Naive thymus-derived CD4-positive, alpha-beta T cell (primary cell): Measurements from ENCODE around the gene AMBN. TPM values are rescaled to one million over a fixed set of nuclear protein-coding genes. Genes with fewer than 3 reads are reported as not detected.

ENCODE experiments used
- ATAC-seq: fragments of 150-1000 bp; cut with Tn5 transposase; 2 replicates; pipeline ENCODE4 v1.10.0; 2021; ENCODE audit warnings: mild to moderate bottlenecking, moderate library complexity
- CTCF ChIA-PET: fragments of 350-600 bp; sonication (Branson Sonifier 250); formaldehyde crosslinking; loops from one replicate; lab custom pipeline; 2021; ENCODE audit warnings: antibody characterized with exemption; lab: Charles Lee
- POLR2A ChIA-PET: fragments of 350-600 bp; sonication (Branson Sonifier 250); formaldehyde crosslinking; loops from one replicate; lab custom pipeline; 2021; ENCODE audit warnings: antibody characterized with exemption, inconsistent platforms; lab: Charles Lee
- DNase-seq, 9 donors: peaks; one replicate each; pipeline versions ENCODE4 v3.0.0 to v3.0.0-alpha.2; 2020 to 2022; ENCODE audit warnings: mixed read lengths in 1 of 9
- H3K27ac ChIP-seq: one replicate; pipeline ENCODE4 v1.7.0; 2013; ENCODE audit warnings: mild to moderate bottlenecking, low read depth, low read length, moderate library complexity
- H3K27me3 ChIP-seq, 2 donors: one replicate each; pipeline ENCODE4 v1.7.0; 2013; ENCODE audit warnings: low read length in 2 of 2, mild to moderate bottlenecking in 2 of 2, moderate library complexity in 2 of 2; ENCODE audit not compliant: control insufficient read depth in 2 of 2, insufficient read depth in 2 of 2
- H3K36me3 ChIP-seq, 3 experiments: 1 replicate in 2 of 3; 2 replicates in 1 of 3; pipeline ENCODE4 v1.7.0; 2013; ENCODE audit warnings: low read length in 3 of 3, mild to moderate bottlenecking in 3 of 3, moderate library complexity in 1 of 3; ENCODE audit not compliant: insufficient read depth in 3 of 3, control insufficient read depth in 2 of 3
- H3K4me1 ChIP-seq, 2 donors: one replicate each; pipeline ENCODE4 v1.7.0; 2013; ENCODE audit warnings: low read length in 2 of 2, mild to moderate bottlenecking in 2 of 2, moderate library complexity in 1 of 2; ENCODE audit not compliant: control insufficient read depth in 2 of 2, insufficient read depth in 2 of 2
- H3K4me3 ChIP-seq: 2 replicates; pipeline ENCODE4 v1.7.0; 2013; ENCODE audit warnings: mild to moderate bottlenecking, low read length
- H3K9me3 ChIP-seq, 3 experiments: 1 replicate in 2 of 3; 2 replicates in 1 of 3; pipeline ENCODE4 v1.7.0; 2013; ENCODE audit warnings: low read length in 3 of 3; ENCODE audit not compliant: control insufficient read depth in 2 of 3
- H3K27ac Mint-ChIP-seq, 9 donors: one replicate each; pipeline ENCODE4 v1.8.0; 2020 to 2022; ENCODE audit warnings: mixed read lengths in 9 of 9, mild to moderate bottlenecking in 8 of 9, moderate library complexity in 5 of 9, inconsistent platforms in 2 of 9
- H3K27me3 Mint-ChIP-seq, 5 donors: one replicate each; pipeline ENCODE4 v1.8.0; 2021 to 2022; ENCODE audit warnings: mixed read lengths in 5 of 5, mild to moderate bottlenecking in 1 of 5
- H3K36me3 Mint-ChIP-seq, 5 donors: one replicate each; pipeline ENCODE4 v1.8.0; 2020 to 2022; ENCODE audit warnings: mixed read lengths in 5 of 5, mild to moderate bottlenecking in 3 of 5, inconsistent platforms in 1 of 5
- H3K4me1 Mint-ChIP-seq, 7 donors: one replicate each; pipeline ENCODE4 v1.8.0; 2020 to 2022; ENCODE audit warnings: mixed read lengths in 7 of 7, mild to moderate bottlenecking in 3 of 7, inconsistent platforms in 1 of 7
- H3K4me3 Mint-ChIP-seq, 10 donors: one replicate each; pipeline ENCODE4 v1.8.0; 2020 to 2022; ENCODE audit warnings: mild to moderate bottlenecking in 10 of 10, mixed read lengths in 10 of 10, moderate library complexity in 6 of 10, inconsistent platforms in 2 of 10
- H3K9me3 Mint-ChIP-seq, 11 donors: one replicate each; pipeline ENCODE4 v1.8.0; 2020 to 2022; ENCODE audit warnings: mixed read lengths in 11 of 11, mild to moderate bottlenecking in 4 of 11, inconsistent platforms in 1 of 11, moderate library complexity in 1 of 11
- intact Hi-C, 2 donors: fragments of 100-400 bp; cut with micrococcal nuclease; formaldehyde crosslinking; loops; one replicate each; pipeline ENCODE4 v1.15.1; 2023
- polyA plus RNA-seq, 2 donors: library from polyadenylated mRNA; unstranded; fragments of 300-500 nt; fragmentation: Illumina TruSeq; gene quantifications; one replicate each; pipeline ENCODE4 v1.2.3, GENCODE V29; 2021
- total RNA-seq, 6 experiments: library from RNA in 5 of 6; stranded (reverse) in 5 of 6; gene quantifications; 1 replicate in 5 of 6; 2 replicates in 1 of 6; pipeline ENCODE4 v1.2.3 and lab custom pipeline; 2021 to 2026

The AMBN gene
- total and polyA plus RNA-seq, 7 experiments from 2014 or later, result not detected

DNA sequence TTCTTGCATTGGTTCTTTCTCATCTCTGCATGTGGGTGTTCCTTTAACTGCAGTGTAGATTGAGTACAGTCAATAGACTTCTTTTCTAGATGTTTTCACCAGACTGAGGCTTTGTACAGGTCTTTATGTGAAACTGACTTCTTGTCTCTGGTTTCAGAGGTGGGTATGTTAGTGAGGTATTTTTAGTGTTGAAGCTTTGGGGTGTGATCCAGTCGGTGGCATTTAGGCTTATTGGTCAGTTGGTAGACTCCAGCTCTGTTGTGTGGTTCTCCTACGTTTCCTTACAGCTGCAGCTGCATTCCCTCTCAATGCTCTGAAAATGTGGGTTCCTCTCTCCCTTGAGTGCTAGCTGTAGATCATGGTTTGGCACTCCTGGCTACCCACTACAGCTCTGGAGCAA, 21.3 kb upstream of the AMBN start:
- H3K27ac ChIP-seq, result no peak overlapping the region
- DNase-seq (no peak), ATAC-seq (no peak)
- no peak overlapping the region for H3K4me3 Mint-ChIP-seq
- ChIA-PET POLR2A (no interaction called here), CTCF (no interaction called here)
- no peak overlapping the region for H3K4me3 ChIP-seq
- no peaks in the 10 kb centered on the region for H3K27me3 ChIP-seq
- no peaks in the 10 kb centered on the region for H3K36me3 ChIP-seq
- no peaks in the 10 kb centered on the region for H3K4me1 Mint-ChIP-seq
- peaks cover 0 to 15% (median 9%) of the 10 kb centered on the region in 5 donors for H3K27me3 Mint-ChIP-seq
- intact Hi-C loops, result no loop called here
- no peaks in the 10 kb centered on the region for H3K36me3 Mint-ChIP-seq
- no peak overlapping the region for H3K27ac Mint-ChIP-seq
- H3K4me1 ChIP-seq, result no peaks in the 10 kb centered on the region
- no peaks in the 10 kb centered on the region for H3K9me3 ChIP-seq
- peaks cover 0 to 5% (median 0%) of the 10 kb centered on the region in 11 donors for H3K9me3 Mint-ChIP-seq

GRCh38 chr4:70571772-70572171, 20.3 kb upstream of the AMBN start:
- ChIA-PET POLR2A (no interaction called here), CTCF (no interaction called here)
- DNase-seq (no peak), ATAC-seq (no peak)
- H3K9me3 ChIP-seq, result no peaks in the 10 kb centered on the region
- no peaks in the 10 kb centered on the region for H3K36me3 ChIP-seq
- Mint-ChIP-seq H3K27me3 (peaks cover 0 to 15% (median 10%) of the 10 kb centered on the region in 5 donors), H3K4me3 (no peak overlapping the region), H3K9me3 (peaks cover 0 to 3% (median 0%) of the 10 kb centered on the region in 11 donors), H3K36me3 (no peaks in the 10 kb centered on the region), H3K27ac (no peak overlapping the region), H3K4me1 (no peaks in the 10 kb centered on the region)
- intact Hi-C loops, result no loop called here
- H3K4me1 ChIP-seq, result no peaks in the 10 kb centered on the region
- no peak overlapping the region for H3K4me3 ChIP-seq
- no peaks in the 10 kb centered on the region for H3K27me3 ChIP-seq
- H3K27ac ChIP-seq, result no peak overlapping the region

DNA sequence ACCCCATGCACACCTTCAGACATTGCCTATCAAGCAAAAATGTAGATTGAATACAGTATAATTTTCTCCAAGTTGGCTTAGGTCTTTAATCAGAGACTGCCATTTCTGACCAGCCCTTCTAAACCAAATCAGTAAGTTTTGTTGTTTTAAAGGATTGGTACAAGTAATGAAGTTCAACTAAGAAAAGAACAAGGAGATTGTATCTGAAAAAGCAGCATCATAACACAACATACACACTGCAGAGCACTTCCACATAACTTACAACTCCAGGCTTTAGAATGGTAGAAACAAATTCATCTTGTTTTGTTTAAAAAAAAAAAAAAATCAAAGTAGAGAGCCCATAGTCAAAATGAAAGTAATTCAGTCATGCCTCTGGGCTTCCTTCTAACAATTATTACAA, 16.1 kb upstream of the AMBN start:
- peaks cover 0 to 3% (median 0%) of the 10 kb centered on the region in 11 donors for H3K9me3 Mint-ChIP-seq

DNA sequence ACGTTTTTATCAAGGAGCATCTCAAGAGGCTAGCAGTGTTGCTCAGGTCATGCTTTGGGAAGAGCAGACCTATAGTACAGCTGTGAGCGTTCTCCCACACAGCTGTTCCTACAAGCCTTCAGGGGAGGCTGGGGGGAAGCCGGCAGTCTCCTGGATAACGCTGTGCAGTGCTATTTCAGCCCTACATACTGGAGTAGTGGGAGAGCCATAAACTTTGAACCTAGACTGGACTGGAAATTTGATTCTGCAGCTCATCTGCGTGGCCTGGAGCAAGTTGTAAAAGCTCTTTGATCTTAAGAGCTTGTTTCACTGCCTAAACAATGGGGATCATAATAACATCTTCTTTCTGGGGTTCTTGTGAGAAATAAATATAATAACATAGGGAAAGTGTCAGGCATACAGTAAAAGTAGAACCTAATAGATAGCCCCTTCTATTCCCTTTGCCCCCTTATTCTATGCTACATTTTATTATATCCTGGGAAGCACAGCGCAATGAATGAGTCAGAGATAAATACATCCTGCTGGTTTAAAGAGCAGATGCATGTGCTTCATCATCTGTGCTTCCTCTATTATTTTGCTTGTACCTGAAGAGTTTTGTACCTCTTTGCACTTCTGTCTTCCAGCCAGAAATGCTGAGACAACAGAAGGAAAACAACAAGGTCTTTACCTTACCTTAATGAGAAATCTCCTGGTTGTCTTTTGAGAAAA, 14.7 kb upstream of the AMBN start:
- intact Hi-C loops, result no loop called here
- H3K36me3 Mint-ChIP-seq, result no peaks in the 10 kb centered on the region
- ChIA-PET POLR2A (no interaction called here), CTCF (interaction anchor here (0.8 kb wide), 1 partner anchor 15 kb away, joined by 3 read pairs; no protein-coding TSS in a partner anchor)
- DNase-seq (no peak), ATAC-seq (no peak)
- H3K4me1 Mint-ChIP-seq, result no peaks in the 10 kb centered on the region
- H3K9me3 Mint-ChIP-seq, result peaks cover 0 to 3% (median 0%) of the 10 kb centered on the region in 11 donors
- no peak overlapping the region for H3K4me3 Mint-ChIP-seq
- H3K4me3 ChIP-seq, result no peak overlapping the region
- H3K36me3 ChIP-seq, result no peaks in the 10 kb centered on the region
- no peak overlapping the region for H3K27ac ChIP-seq
- no peaks in the 10 kb centered on the region for H3K4me1 ChIP-seq
- H3K9me3 ChIP-seq, result no peaks in the 10 kb centered on the region
- no peak overlapping the region for H3K27ac Mint-ChIP-seq
- no peaks in the 10 kb centered on the region for H3K27me3 ChIP-seq
- peaks cover 0 to 10% (median 4%) of the 10 kb centered on the region in 5 donors for H3K27me3 Mint-ChIP-seq

More for the DNA sequence above, 16.1 kb upstream of the AMBN start:
- H3K9me3 ChIP-seq, result no peaks in the 10 kb centered on the region
- POLR2A ChIA-PET, result no interaction called here
- peaks cover 0 to 13% (median 7%) of the 10 kb centered on the region in 5 donors for H3K27me3 Mint-ChIP-seq
- H3K4me1 Mint-ChIP-seq, result no peaks in the 10 kb centered on the region
- no peak overlapping the region for H3K27ac Mint-ChIP-seq
- no peaks in the 10 kb centered on the region for H3K36me3 Mint-ChIP-seq
- H3K4me1 ChIP-seq, result no peaks in the 10 kb centered on the region
- no peak overlapping the region for H3K4me3 ChIP-seq
- no peak overlapping the region for H3K4me3 Mint-ChIP-seq
- intact Hi-C loops, result no loop called here
- ATAC-seq (no peak), DNase-seq (no peak)
- no peaks in the 10 kb centered on the region for H3K27me3 ChIP-seq
- CTCF ChIA-PET, result no interaction called here
- H3K36me3 ChIP-seq, result no peaks in the 10 kb centered on the region
- H3K27ac ChIP-seq, result no peak overlapping the region

DNA sequence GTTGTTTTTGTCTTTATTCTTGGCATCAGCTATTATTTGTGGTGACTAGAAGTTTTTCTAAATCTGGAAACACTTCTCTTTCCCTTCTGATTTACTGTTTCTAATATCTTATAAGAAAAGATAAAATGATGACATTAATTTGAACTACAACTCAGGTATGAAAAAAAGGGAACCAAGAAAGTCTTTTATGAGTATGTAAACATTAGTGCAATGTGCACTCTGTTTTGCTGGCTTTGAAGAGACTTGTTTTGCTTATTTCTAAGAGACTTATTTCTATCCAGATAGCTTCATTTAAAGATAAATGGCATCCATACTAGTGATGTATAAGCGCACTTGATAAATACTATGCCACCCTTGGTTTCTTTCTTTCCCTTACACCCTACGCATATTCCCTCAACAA, 10.1 kb upstream of the AMBN start:
- intact Hi-C loops, result no loop called here
- H3K27ac ChIP-seq, result no peak overlapping the region
- no peaks in the 10 kb centered on the region for H3K4me1 ChIP-seq
- Mint-ChIP-seq H3K27me3 (peaks cover 0 to 4% (median 4%) of the 10 kb centered on the region in 5 donors), H3K4me3 (no peak overlapping the region), H3K4me1 (no peaks in the 10 kb centered on the region), H3K9me3 (peaks cover 0 to 3% (median 0%) of the 10 kb centered on the region in 11 donors), H3K27ac (no peak overlapping the region), H3K36me3 (no peaks in the 10 kb centered on the region)
- ChIA-PET POLR2A (no interaction called here), CTCF (no interaction called here)
- no peaks in the 10 kb centered on the region for H3K27me3 ChIP-seq
- ATAC-seq (no peak), DNase-seq (no peak)
- H3K9me3 ChIP-seq, result no peaks in the 10 kb centered on the region
- H3K4me3 ChIP-seq, result no peak overlapping the region
- no peaks in the 10 kb centered on the region for H3K36me3 ChIP-seq

GRCh38 chr4:70583952-70584834, 7.9 kb upstream of the AMBN start:
- no peaks in the 10 kb centered on the region for H3K9me3 ChIP-seq
- no peak for DNase-seq
- CTCF ChIA-PET, result no interaction called here

More at GRCh38 chr4:70583952-70584834, 7.9 kb upstream of the AMBN start:
- H3K9me3 Mint-ChIP-seq, result peaks cover 0 to 1% (median 0%) of the 10 kb centered on the region in 11 donors
- Histone ChIP-seq H3K27me3 (no peaks in the 10 kb centered on the region), H3K4me3 (no peak overlapping the region), H3K36me3 (no peaks in the 10 kb centered on the region), H3K4me1 (no peaks in the 10 kb centered on the region), H3K27ac (no peak overlapping the region)
- no peaks in the 10 kb centered on the region for H3K36me3 Mint-ChIP-seq
- POLR2A ChIA-PET, result no interaction called here
- H3K4me3 Mint-ChIP-seq, result no peak overlapping the region
- no peaks in the 10 kb centered on the region for H3K4me1 Mint-ChIP-seq
- ATAC-seq, result no peak
- intact Hi-C loops, result no loop called here
- peaks cover 0 to 4% (median 0%) of the 10 kb centered on the region in 5 donors for H3K27me3 Mint-ChIP-seq
- no peak overlapping the region for H3K27ac Mint-ChIP-seq
